Myometrial cell (primary cell): ENCODE measurements around the gene POFUT2. TPM values are rescaled to one million over a fixed set of nuclear protein-coding genes. Genes with fewer than 3 reads are reported as not detected.

Experiments
- total RNA-seq: library from RNA; depleted of rRNA; stranded (reverse); fragments of >200 nt; gene quantifications from 2 replicates; pipeline ENCODE4 v1.2.3, GENCODE V29; 2015

POFUT2 gene
- 62.7 and 66.6 TPM in 2 replicates for total RNA-seq

GRCh38 chr21:45287438-45288391 is at the start of gene POFUT2:
Gene POFUT2 (minus strand): TSS chr21:45287895. CDS start chr21:45287871, 24 bp downstream.

Other genes with a start within 250 kb of the POFUT2 start
- gene ADARB1, start 213.3 kb downstream of the POFUT2 start, total RNA-seq: 11.2 and 12.2 TPM in 2 replicates
- gene COL18A1, start 117.3 kb upstream of the POFUT2 start, total RNA-seq: 27.8 and 49.9 TPM in 2 replicates